Trophoblast cell (in vitro differentiated cells and primary cell): ENCODE data around the gene BEX4.
A peak's percentile ranks its signal among the peaks of the same experiment; 100 is the strongest.

Experiments used
- DNase-seq, 2 donors: peaks; one replicate each; pipeline ENCODE4 v3.0.0-alpha.2; 2016
- H2AFZ ChIP-seq: 2 replicates; pipeline ENCODE4 v1.6.1; 2013; ENCODE audit warnings: low read length, moderate library complexity, mild to moderate bottlenecking; ENCODE audit not compliant: insufficient read depth, poor library complexity
- H2AK5ac ChIP-seq: 2 replicates; pipeline ENCODE4 v1.6.1; 2013; ENCODE audit warnings: mild to moderate bottlenecking, low read length
- H2BK120ac ChIP-seq: 2 replicates; pipeline ENCODE4 v1.6.1; 2013; ENCODE audit warnings: low read length, mild to moderate bottlenecking, moderate library complexity; ENCODE audit not compliant: insufficient read depth, poor library complexity
- H2BK12ac ChIP-seq: 2 replicates; pipeline ENCODE4 v1.6.1; 2013; ENCODE audit warnings: mild to moderate bottlenecking, low read length, moderate library complexity
- H2BK5ac ChIP-seq: 2 replicates; pipeline ENCODE4 v1.6.1; 2013; ENCODE audit warnings: low read length, low read depth, moderate library complexity, mild to moderate bottlenecking; ENCODE audit not compliant: poor library complexity
- H3K14ac ChIP-seq: 2 replicates; pipeline ENCODE4 v1.6.1; 2013; ENCODE audit warnings: mild to moderate bottlenecking, low read length
- H3K18ac ChIP-seq: 2 replicates; pipeline ENCODE4 v1.6.1; 2013; ENCODE audit warnings: mild to moderate bottlenecking, low read length
- H3K23ac ChIP-seq: 2 replicates; pipeline ENCODE4 v1.6.1; 2013; ENCODE audit warnings: low read length
- H3K27ac ChIP-seq: 2 replicates; pipeline ENCODE4 v1.5.1; 2013; ENCODE audit warnings: low read depth, mild to moderate bottlenecking, inconsistent platforms, low read length, moderate library complexity
- H3K27me3 ChIP-seq: 2 replicates; pipeline ENCODE4 v1.6.1; 2013; ENCODE audit warnings: inconsistent platforms, mild to moderate bottlenecking, low read length, moderate library complexity; ENCODE audit not compliant: insufficient read depth
- H3K36me3 ChIP-seq, 2 experiments: 1 replicate in 1 of 2; 2 replicates in 1 of 2; pipeline ENCODE4 v1.6.1; 2013; ENCODE audit warnings: low read length in 2 of 2, mild to moderate bottlenecking in 2 of 2, moderate library complexity in 1 of 2; ENCODE audit not compliant: insufficient read depth in 2 of 2, control insufficient read depth in 1 of 2
- H3K4ac ChIP-seq: 2 replicates; pipeline ENCODE4 v1.6.1; 2013; ENCODE audit warnings: low read depth, mild to moderate bottlenecking, low read length, moderate library complexity
- H3K4me1 ChIP-seq, 2 experiments: 1 replicate in 1 of 2; 2 replicates in 1 of 2; pipeline ENCODE4 v1.6.1; 2013; ENCODE audit warnings: low read length in 2 of 2, mild to moderate bottlenecking in 2 of 2, moderate library complexity in 1 of 2; ENCODE audit not compliant: insufficient read depth in 2 of 2, control insufficient read depth in 1 of 2
- H3K4me2 ChIP-seq: 2 replicates; pipeline ENCODE4 v1.6.1; 2013; ENCODE audit warnings: inconsistent platforms, mild to moderate bottlenecking, low read length, moderate library complexity
- H3K4me3 ChIP-seq: 2 replicates; pipeline ENCODE4 v1.5.1; 2013; ENCODE audit warnings: mild to moderate bottlenecking, low read depth, low read length, inconsistent platforms
- H3K79me1 ChIP-seq: one replicate; pipeline ENCODE4 v1.6.1; 2013; ENCODE audit warnings: low read length
- H3K79me2 ChIP-seq: 2 replicates; pipeline ENCODE4 v1.6.1; 2013; ENCODE audit warnings: low read length, mild to moderate bottlenecking; ENCODE audit not compliant: control insufficient read depth, insufficient read depth, poor library complexity
- H3K9ac ChIP-seq: 2 replicates; pipeline ENCODE4 v1.6.1; 2013; ENCODE audit warnings: mild to moderate bottlenecking, low read length
- H3K9me3 ChIP-seq: 2 replicates; pipeline ENCODE4 v1.6.1; 2013; ENCODE audit warnings: low read depth, mild to moderate bottlenecking, control low read depth, inconsistent platforms, low read length; ENCODE audit not compliant: insufficient read depth
- H4K12ac ChIP-seq: 2 replicates; pipeline ENCODE4 v1.6.1; 2013; ENCODE audit warnings: low read depth, mild to moderate bottlenecking, low read length, moderate library complexity
- H4K8ac ChIP-seq: 2 replicates; pipeline ENCODE4 v1.6.1; 2013; ENCODE audit warnings: low read depth, mild to moderate bottlenecking, low read length, moderate library complexity
- H4K91ac ChIP-seq: one replicate; pipeline ENCODE4 v1.6.1; 2013; ENCODE audit warnings: low read depth, mild to moderate bottlenecking, low read length, moderate library complexity
- WGBS: extraction: QIAGEN DNeasy Blood & Tissue Kit; methylation state at CpG from one replicate; pipeline ENCODE4 v1.1.7; 2013; ENCODE audit warnings: missing lambda C conversion rate; ENCODE audit not compliant: insufficient read length, insufficient coverage; ENCODE audit errors: extremely low coverage; 5-methylcytosine and 5-hydroxymethylcytosine counted together

Gene BEX4

DNA sequence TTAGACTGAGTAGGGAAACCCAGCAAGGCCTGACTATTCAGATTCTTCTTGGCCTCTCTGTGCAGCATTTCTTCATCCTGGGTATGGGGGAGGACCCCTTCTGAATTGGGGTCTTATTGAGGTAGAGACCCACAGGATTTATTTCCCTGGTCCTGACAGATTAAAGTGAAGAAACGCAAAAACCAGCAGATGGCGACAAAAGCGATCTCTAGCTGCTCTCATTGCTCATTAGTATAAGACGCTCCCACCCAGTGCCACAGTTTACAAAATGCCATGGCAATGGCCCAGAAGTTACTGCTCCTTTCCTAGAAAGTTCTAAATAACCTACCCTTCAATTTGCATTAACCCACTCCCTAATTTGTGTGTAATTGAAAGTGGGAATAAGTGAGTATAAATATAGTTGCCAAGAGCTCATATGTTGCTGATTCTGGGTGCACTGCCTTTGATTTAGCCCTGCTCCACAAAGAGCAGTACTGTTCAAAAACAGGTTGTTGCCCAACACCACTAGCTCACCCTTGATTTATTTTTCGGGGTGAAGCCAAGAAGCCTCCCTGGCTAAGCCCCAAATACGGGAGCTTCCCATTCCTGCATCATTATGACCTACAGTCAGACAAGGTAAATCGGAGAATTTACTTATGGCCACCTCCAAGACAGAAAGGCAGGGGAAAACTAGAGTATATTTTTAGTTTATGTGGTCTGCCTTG, 3.7 kb upstream of the BEX4 start:
- Histone ChIP-seq H3K27ac (no peak overlapping the region), H3K4me3 (no peak overlapping the region), H2AFZ (no peak overlapping the region), H4K91ac (no peak overlapping the region), H2BK12ac (no peak overlapping the region), H3K36me3 (peaks cover 0 to 2% of the 10 kb centered on the region in 2 experiments), H3K4me1 (peaks cover 0 to 2% of the 10 kb centered on the region in 2 experiments), H4K12ac (no peak overlapping the region), H3K79me1 (peaks cover 9% of the 10 kb centered on the region), H3K4me2 (no peak overlapping the region), H4K8ac (no peak overlapping the region), H3K14ac (no peak overlapping the region), H3K9me3 (no peaks in the 10 kb centered on the region), H3K4ac (no peak overlapping the region), H3K23ac (no peak overlapping the region), H2BK120ac (no peak overlapping the region), H3K9ac (no peak overlapping the region), H2AK5ac (no peak overlapping the region), H3K27me3 (no peaks in the 10 kb centered on the region), H2BK5ac (no peak overlapping the region), H3K79me2 (peaks cover 8% of the 10 kb centered on the region), H3K18ac (no peak overlapping the region)
- WGBS: no CpG with 5 or more reads among the region's 7 CpGs
- peak in 1 of 2 donors; percentile 63 for DNase-seq

DNA sequence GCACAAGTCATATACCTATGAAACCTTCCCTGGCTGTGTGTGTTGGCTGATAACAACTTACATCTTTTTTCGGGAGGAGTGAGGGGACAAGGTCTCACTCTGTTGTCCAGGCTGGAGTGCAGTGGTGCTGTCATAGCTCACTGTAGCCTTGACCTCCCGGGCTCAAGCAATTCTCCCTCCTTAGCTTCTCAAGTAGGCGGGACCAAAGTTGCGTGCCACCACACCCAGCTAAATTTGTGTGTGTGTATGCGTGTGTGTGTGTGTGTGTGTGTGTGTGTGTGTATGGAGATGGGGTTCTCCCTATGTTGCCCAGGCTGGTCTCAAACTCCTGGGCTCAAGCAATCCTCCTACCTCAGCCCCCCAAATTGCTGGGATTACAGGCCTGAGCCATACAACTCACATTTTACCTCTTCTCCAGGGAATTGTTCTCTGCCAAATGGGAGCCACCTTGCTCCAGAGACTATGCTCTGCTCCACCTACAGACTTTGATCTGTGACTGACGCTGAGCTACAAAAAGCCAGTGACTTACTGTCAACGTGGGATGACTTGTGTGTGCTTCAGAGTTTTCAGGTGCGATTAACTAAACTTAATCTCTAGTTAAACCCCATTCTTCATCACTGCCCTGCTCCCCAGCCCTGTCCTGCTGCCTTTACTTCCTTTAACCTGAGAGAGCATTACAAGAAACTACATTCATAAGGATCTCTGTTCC, 2.0 kb upstream of the BEX4 start:
- Histone ChIP-seq H2BK120ac (no peak overlapping the region), H2AK5ac (no peak overlapping the region), H3K18ac (no peak overlapping the region), H3K4me2 (no peak overlapping the region), H4K91ac (no peak overlapping the region), H3K36me3 (peaks cover 0 to 2% of the 10 kb centered on the region in 2 experiments), H4K12ac (no peak overlapping the region), H3K14ac (no peak overlapping the region), H2AFZ (no peak overlapping the region), H3K4me1 (peaks cover 0 to 4% of the 10 kb centered on the region in 2 experiments), H3K9ac (no peak overlapping the region), H3K9me3 (no peaks in the 10 kb centered on the region), H3K4ac (no peak overlapping the region), H3K4me3 (no peak overlapping the region), H2BK12ac (no peak overlapping the region), H2BK5ac (no peak overlapping the region), H3K23ac (no peak overlapping the region), H3K27ac (no peak overlapping the region), H3K79me2 (peaks cover 8% of the 10 kb centered on the region), H3K27me3 (no peaks in the 10 kb centered on the region), H4K8ac (no peak overlapping the region), H3K79me1 (peaks cover 9% of the 10 kb centered on the region)
- no CpG with 5 or more reads among the region's 8 CpGs for WGBS
- no peak for DNase-seq

DNA sequence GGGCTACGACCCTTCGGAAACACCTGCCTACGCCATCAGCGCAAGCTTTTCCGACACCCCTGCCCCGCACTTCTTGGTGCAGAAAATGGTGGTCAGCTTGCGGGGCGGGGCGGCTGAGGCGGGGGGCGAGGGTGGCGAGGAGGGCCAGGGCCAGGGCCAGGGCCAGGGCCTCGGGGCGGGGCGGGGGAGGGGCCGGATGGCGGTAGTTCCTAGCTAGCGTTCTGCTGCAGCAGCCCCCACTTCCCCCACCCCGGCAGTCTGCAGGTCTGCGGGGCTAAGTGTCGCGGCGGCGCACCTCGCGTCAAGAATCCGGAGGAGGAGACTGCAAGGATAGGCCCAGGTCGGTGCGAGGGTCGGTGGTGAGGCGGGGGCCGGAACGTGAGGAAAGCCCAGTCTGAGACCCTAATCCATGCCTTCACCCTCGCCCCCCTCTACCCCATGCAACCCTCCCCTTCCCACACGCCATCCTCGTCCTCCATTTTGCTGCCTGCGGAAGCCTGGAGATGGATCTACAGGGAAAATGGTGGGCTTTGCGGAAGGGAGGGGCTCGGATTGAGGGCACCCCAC, 600 bp downstream of the BEX4 start:
- Histone ChIP-seq H3K9ac (peak overlapping the region; percentile 87), H3K79me1 (peaks cover 10% of the 10 kb centered on the region), H3K14ac (peak overlapping the region; percentile 70), H2BK120ac (peak overlapping the region; percentile 80), H3K27me3 (no peaks in the 10 kb centered on the region), H3K4me3 (peak overlapping the region; percentile 85), H3K23ac (no peak overlapping the region), H3K9me3 (no peaks in the 10 kb centered on the region), H3K4ac (peak overlapping the region; percentile 98), H3K79me2 (peaks cover 8% of the 10 kb centered on the region), H3K4me1 (peaks cover 6 to 9% of the 10 kb centered on the region in 2 experiments), H3K36me3 (peaks cover 0 to 2% of the 10 kb centered on the region in 2 experiments), H2BK12ac (no peak overlapping the region), H4K91ac (peak overlapping the region; percentile 81), H4K8ac (peak overlapping the region; percentile 84), H3K27ac (peak overlapping the region; percentile 34), H2BK5ac (peak overlapping the region; percentile 80), H4K12ac (peak overlapping the region; percentile 77), H3K18ac (peak overlapping the region; percentile 61), H2AK5ac (peak overlapping the region; percentile 62), H2AFZ (peak overlapping the region; percentile 25), H3K4me2 (peak overlapping the region; percentile 70)
- peak; percentile 0 to 15 for DNase-seq
- WGBS: no CpG with 5 or more reads among the region's 39 CpGs

DNA sequence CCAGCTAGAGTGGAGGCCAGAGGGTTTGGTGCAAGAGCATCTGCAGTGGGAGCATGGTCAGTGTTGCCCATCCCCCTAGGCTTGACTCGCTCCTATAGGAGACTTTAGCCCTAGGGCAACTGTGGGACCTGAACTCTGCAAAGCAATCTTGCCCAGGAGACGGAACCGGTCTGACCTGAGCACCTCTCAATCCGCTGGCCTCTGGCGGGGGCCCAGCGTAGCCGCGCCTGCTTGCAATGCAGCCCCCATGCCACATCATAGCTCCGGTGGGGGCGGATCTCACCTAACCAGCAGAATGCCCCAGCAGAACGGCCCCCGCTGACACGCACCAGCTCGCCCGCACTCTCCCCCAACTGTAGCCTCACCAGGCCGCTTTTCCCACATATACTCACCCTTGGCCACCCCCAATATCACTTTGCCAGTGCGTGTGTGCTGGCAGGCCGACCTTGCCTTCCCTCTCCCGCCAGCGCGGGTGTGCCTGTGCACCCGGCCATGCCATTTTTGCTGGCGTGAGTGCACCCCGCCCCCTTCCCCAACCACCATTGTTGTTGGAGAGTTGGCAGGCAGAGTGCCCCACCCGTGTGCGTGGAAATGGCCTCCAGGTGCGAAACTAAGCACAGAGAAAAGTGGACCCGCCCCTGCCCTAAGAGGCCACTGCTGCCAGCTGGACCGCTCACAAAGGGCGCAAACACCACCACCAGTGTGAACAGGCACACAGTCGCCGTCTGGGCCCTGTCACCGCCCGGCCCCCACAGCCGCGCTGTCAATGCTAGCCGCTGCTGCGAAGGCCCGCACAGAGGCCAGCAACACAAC, 5.8 kb downstream of the BEX4 start:
- Histone ChIP-seq H3K4me2 (peak overlapping the region; percentile 45), H2BK12ac (peak overlapping the region; percentile 28), H2BK120ac (no peak overlapping the region), H3K9me3 (peaks cover 3% of the 10 kb centered on the region), H4K91ac (no peak overlapping the region), H3K27ac (no peak overlapping the region), H3K14ac (peak overlapping the region; percentile 36), H2BK5ac (no peak overlapping the region), H3K79me1 (peaks cover 3% of the 10 kb centered on the region), H3K36me3 (peaks cover 0 to 2% of the 10 kb centered on the region in 2 experiments), H2AK5ac (no peak overlapping the region), H3K4me3 (no peak overlapping the region), H3K79me2 (peaks cover under 1% of the 10 kb centered on the region), H3K4me1 (peaks cover 9 to 15% of the 10 kb centered on the region in 2 experiments), H3K18ac (no peak overlapping the region), H4K12ac (no peak overlapping the region), H3K23ac (no peak overlapping the region), H3K27me3 (no peaks in the 10 kb centered on the region), H3K9ac (no peak overlapping the region), H2AFZ (no peak overlapping the region), H4K8ac (no peak overlapping the region), H3K4ac (no peak overlapping the region)
- WGBS: no CpG with 5 or more reads among the region's 39 CpGs
- peak; percentile 21 to 37 for DNase-seq
